ENCODE data around the gene KAT6B.

KAT6B gene

DNA sequence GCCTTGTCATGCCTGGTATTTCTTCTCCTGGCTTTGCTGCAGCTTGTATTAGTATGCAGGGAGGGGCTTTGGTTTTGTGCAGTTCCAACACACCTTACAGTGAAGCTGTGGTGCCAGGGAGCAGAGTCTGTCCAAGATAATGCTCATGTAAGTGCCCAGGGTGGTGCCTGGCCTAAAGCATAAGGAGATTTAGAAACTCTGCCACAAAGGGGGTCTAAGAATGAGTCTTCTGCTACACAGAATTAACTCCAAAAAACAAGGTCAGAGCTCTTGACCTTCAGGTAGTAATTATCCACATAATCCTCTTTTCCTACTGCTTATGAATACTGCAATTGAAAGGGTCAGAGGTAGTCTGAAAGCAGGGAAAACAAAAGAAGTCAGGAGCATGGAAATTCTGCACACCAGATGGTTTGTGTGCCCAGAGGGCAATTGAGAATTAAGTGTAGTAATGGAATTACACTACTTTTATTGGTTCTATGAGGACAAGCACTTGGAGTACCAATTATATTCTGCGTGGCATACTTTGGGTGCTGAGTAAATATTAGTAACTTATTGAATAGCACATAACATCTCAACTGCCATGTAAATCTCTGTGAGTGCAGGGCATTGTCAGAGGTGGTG lies 121.5 kb downstream of the KAT6B start:
- no peak for DNase-seq (ENCODE audit: low read depth in 3 of 3, low spot score in 1 of 3)

DNA sequence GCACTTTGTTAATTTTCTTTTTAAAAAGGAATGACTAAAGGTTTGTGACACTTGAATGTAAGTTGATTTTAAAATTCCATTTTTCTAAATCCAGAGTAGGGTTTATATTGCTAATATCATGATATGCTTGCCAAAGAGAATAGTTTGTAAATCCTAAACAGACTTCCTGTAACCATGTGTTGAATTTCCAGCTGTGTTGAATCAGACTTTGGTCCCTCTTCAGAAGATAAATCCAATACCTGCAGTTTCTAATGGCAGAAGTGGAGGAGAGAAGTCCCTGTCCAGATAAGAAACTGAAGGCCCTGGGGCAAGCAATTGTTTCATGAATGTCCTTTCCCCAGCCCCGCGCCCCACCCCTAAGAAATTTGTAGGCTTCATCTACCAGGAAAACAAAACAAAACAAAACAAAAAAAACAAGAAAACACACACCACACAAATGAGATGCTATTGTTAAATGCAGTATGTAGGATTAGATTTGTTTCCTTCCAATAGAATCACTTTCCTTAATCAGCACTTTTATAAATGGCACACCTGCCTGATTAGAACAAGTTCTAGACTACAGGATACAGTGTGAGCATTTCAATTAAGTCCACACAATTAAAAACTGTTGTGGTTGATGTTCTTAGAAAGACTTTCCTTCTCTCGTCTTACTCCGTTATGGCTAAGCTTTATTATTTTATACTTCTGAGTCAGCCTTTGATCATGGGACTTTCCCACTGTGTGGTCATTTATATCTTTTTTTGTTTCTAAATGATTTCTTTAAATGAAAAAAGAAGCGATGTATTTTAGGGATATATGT lies 122.8 kb downstream of the KAT6B start:
- DNase-seq (ENCODE audit: low read depth in 3 of 3, low spot score in 1 of 3) = no peak

DNA sequence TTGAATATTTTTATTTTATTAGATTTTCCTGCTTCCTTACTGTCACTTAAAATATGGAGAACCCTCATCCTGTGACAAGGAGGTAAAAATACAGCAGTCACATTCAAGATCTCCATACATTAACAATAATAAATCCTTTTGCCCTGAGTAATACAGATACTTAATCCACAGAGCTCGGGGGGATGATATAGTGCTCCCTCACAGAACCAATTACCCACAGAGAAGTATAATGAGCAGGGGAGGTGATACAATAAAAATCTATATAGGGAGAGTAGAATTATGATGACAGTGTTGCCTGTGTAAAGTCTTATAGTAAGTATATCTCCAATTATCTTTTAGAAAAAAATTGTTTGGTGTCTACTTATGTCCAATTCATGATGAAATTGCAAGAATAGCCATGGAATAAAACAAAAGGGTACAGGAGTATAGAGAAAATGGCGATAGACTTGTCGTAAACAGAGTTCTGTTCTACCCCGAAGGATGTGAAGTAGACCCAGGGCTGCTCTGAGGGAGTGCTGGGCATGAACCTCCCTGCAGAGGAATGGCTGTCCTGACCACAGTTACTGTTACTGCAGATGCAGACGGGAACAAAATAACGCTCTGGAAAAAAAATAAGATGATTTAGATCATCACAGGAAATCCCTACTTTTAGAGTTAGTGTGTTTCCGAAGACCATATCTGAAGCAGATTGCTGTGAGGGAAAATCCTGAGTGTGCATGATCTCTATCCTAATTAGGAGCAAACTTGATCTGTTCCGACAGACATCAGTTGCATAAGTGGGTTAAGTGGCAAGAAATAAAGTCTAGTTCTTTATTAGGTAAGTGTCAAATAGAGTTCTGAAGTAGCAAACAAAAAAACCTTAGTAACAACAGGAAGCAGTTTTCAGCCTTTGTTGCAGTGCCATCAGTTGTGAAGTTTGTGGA lies 123.7 kb downstream of the KAT6B start:
- DNase-seq (ENCODE audit: low read depth in 3 of 3, low spot score in 1 of 3) = no peak

DNA sequence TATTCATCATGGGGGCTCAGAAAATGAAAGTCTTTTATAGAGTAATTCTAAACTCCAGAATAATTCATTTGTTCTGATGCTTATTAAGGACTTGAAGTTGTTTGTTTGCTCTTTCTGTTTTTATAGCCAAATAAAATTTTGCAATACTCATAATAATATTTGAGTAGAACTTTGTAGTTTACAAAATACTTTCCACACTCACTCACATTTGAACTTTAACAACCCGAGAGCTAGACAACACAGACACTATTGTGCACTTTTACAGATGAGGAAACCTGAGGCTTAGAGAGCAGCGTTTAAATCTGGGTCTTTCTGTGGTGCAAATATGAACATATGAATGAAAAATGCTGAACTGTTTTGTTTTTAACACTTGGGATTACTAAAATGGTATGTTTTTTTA lies 126.8 kb downstream of the KAT6B start:
- no peak for DNase-seq (ENCODE audit: low read depth in 3 of 3, low spot score in 1 of 3)

DNA sequence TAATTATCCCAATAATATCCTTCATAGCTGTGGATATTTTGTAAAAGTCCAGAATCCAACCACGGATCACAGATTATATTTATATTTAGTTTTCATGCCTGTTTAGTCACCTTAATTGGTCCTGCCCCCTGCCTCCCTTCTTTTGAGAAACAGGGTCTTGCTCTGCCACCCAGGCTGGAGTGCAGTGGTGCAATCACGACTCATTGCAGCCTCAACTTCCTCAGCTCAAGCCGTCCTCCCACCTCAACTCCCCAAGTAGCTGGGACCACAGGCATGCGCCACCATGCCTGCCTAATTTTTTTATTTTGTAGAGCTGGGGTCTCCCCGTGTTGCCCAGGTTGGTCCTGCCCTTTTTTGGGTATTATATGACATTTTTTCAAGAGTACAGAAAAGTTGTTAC lies 129.4 kb downstream of the KAT6B start:
- DNase-seq (ENCODE audit: low read depth in 3 of 3, low spot score in 1 of 3) = no peak

DNA sequence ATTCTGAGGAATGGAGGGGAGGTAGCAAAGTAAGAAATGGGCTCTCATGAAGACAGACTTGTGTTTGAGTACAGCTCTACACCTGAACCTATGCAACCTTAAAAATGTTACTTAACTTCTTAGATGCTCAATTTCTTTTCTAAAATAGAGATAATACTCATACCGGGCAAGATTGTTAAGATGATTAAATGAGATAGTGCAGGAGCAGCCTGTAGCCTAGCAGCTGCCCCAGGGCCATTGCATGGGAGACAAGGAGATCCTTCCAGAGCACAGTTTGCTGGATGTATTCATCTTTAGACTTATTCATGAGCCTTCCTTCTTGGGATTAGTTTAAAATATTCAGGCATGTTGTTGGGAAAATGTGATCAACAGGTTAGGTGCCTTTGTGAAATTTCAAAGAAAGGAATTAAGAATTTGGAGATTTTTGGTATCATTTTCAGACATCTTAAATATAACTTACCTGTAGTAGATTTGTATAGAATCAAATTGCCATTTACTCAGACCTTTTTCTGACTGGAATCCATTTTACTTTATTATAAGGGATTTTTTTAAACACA lies 130.2 kb downstream of the KAT6B start:
- no peak for DNase-seq (ENCODE audit: low read depth in 3 of 3, low spot score in 1 of 3)

GRCh38 chr10:74957285-74957961 lies 131.0 kb downstream of the KAT6B start:
- no peak for DNase-seq (ENCODE audit: low read depth in 3 of 3, low spot score in 1 of 3)

GRCh38 chr10:74958316-74958715 lies 131.9 kb downstream of the KAT6B start:
- DNase-seq (ENCODE audit: low read depth in 3 of 3, low spot score in 1 of 3) = no peak

DNA sequence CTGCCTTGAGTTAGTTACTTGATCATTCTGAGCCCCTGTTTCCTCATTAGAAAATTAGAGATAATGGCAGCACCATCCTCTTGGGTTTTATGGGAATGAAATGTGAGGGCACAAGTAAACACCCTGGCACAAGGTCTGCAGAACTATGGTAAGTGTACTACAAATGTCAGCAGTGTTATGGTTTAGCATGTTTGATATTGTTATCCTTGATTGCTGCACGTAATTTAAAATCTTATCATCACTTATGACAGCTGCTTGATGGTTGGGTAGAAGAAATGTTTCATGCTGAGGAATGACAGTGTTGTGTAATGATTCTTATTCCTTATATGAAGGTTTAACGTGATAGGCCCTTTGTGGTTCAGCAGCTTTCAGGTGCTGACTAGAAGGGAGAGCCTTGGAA lies 134.3 kb downstream of the KAT6B start:
- no peak for DNase-seq (ENCODE audit: low read depth in 3 of 3, low spot score in 1 of 3)

DNA sequence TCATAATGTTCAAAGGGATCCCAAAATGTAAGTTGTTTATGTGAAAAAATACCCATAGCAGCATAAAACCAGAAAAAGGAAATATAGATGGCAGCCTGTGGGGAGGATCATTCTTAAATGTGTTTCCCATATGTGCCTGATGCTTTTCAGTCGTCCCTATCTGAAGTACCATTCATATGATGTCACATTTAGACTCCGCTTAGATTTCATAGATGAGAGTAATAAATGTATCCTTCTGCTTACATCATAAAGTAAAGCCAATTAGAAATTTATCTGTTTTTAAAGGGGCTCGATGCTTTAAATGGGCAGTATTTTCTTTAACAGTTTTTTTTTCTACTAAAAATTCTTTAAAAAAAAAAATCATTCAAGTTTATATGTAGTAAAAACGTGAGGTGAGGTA lies 136.1 kb downstream of the KAT6B start:
- DNase-seq (ENCODE audit: low read depth in 3 of 3, low spot score in 1 of 3) = no peak

DNA sequence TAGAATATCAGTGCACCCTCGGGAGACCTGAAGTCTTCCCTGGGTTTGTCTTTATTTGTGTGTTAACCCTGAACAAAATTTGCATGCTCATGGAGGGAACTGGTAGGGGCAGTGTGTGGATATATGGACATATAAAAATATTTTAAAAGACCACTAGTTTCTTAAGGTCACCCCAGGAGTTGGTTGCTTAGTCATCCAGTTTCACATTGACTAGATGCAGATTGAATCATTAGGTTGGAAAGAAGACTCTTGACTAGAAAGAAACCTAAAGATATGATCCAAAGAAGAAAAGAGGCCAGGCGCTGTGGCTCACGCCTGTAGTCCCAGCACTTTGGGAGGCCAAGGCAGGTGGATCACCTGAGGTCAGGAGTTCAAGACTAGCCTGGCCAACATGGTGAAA lies 137.1 kb downstream of the KAT6B start:
- DNase-seq (ENCODE audit: low read depth in 3 of 3, low spot score in 1 of 3) = no peak

DNA sequence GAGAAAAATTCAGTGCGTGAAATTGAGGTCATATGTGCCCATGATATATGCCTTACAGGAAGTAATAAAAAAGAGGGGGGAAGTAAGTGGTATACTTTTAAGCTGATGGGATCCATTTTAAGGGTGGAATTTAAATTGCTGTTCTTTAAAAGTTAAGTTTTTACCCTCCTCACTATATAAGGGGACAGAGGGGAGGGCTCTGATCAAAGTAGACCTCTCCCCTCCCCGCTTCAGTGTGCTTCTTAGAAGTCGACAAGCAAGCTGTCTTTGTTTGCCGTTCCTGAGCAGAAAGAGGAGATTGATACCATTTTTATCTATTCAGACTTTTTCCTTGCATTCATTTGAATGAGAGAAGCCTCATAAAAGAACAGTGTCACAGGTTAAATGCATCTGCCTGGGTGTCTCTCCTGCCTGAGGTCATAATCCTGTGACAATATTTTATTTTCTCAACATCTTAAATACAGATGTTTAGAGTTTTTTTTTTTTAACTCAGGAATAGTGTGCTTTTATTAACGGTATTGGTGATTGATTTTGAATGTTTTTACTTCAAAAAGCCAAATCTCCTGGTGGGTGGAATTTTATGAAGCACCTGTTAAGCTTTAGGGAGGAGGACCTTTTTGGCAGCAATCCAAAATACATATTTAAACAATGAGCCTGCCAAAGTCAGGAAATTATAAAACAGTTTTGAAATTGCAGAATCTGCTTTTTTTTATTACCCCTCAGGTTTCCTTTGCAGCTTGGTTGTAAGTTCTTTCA lies 141.7 kb downstream of the KAT6B start:
- DNase-seq (ENCODE audit: low read depth in 3 of 3, low spot score in 1 of 3) = no peak

DNA sequence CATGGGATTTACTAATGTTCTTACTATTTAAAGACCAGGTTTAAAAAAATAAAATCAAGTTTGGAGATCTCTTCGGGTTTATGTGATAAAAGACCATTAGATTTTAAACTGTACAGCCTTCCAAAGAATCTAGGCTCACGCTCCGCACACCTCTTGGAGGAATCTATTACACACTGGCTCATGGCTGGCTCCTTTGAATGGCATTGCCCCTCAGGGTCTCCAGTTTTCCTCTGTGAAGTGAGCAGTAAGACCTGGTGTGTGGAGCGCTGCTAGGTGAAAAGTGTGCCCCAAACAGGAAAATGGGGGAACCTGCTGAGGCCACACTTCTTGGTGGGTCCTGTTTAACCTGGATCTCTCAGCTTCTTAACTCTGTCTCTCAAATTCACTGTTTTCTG lies 142.3 kb downstream of the KAT6B start:
- no peak for DNase-seq (ENCODE audit: low read depth in 3 of 3, low spot score in 1 of 3)

DNA sequence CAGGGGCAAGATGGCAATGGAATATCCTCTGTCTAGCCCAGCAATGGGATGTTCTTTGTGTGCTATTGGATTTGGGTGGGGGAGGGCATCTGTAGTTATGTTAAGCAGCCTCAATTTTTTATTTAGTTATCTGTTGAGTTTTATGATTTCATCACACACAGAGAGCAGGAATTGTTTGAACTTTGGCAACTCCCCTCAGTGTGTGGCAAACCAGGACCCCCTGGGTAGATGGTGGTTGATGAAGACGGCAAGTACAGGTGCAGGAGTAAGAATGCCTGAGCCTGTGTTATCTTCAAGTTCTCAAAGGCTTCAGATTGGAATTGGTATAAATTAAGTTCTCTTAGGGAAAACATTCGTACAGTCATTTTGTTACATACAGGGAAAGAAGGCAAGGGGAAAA lies 142.7 kb downstream of the KAT6B start:
- no peak for DNase-seq (ENCODE audit: low read depth in 3 of 3, low spot score in 1 of 3)

DNA sequence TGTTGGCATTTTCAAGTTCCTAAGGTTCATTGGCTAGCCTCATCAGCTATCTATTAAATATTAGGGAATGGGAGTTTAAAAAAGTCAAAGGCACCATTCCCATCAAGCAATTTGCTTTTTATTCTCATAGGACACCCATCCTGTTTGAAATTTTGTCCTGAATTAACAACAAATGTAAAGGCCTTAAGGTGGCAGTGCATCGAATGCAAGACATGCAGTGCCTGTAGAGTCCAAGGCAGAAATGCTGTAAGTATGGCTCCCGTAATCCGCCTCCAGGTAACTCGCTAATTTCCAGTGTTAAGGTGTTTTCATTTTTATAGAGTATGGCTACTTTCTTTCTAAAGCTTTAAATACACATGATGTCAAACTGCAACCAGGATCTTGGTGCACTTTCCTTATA lies 143.1 kb downstream of the KAT6B start:
- no peak for DNase-seq (ENCODE audit: low read depth in 3 of 3, low spot score in 1 of 3)

DNA sequence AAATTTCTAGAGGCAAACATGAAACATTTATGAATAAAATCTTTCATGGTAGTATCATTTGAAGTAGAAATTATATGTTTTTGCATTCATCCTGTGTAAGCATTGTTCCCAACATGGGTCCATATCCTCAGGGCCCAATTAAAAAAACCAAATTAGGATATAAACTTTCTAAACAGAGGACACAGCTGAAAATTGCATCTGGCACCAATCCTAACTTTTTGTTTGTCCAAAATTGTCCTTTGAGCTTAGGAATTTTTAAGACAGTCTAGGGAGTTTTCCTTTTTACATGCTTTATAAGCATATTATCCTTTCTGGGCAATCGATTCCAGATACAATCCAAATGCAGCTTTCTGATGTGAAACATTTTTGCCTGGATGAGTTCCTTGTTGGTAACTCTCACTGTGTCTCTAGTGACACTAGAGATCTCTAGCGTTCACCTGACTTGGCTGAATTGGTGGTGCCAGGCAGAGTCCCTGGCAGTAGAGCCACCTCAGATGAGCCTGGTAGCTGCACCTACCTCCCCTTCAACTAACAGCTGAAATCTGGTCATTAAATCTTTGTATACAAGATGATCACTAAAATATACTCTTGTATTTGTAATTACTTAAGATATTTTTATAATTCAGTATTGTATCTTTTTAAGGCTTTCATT lies 147.5 kb downstream of the KAT6B start:
- no peak for DNase-seq (ENCODE audit: low read depth in 3 of 3, low spot score in 1 of 3)

DNA sequence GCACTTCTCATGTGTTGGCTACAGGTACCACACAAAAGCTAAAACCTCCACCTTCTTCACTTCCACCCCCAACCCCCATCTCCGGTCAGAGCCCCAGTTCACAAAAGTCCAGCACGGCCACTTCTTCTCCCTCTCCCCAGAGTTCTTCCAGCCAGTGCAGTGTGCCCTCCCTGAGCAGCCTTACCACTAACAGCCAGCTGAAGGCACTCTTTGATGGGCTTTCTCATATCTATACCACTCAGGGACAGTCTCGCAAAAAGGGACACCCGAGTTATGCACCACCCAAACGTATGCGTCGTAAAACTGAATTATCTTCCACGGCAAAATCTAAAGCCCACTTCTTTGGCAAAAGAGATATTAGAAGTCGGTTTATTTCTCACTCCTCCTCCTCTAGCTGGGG lies 149.4 kb downstream of the KAT6B start:
- DNase-seq (ENCODE audit: low read depth in 3 of 3, low spot score in 1 of 3) = no peak

DNA sequence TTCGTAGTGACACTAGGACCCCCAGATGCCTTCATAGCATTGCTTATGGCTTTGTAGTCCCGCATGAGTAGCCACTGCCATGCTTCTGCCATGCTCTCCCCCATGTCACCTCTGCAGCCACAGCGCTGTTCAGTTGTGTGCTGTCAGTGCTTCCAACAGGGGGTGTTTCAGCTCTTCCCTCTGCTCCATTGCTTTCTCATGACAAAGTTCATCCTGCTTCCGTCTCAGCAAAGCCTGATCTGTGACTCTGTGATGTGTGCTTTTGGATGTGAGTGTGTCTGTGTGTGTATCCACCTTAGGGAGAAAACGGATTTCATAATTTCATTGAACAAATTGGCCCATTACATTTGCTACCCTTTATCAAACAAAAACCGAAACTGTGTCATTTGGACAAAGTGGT lies 150.2 kb downstream of the KAT6B start:
- DNase-seq (ENCODE audit: low read depth in 3 of 3, low spot score in 1 of 3) = no peak

DNA sequence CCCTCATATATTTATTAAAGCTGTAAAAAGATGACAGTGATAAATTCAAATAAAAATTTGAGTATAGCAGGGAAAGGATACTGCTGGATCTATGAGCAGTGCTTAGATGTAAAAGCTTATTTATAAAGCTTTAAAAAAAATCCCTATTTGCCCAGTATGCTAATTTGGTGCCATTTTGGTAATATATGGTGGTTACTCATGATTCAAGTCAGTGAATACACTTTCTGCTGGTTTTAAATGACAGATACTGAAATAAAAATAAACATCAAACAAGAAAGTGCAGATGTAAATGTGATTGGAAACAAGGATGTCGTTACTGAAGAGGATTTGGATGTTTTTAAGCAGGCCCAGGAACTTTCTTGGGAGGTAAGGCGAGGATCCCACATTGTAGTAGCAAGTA lies 150.7 kb downstream of the KAT6B start:
- no peak for DNase-seq (ENCODE audit: low read depth in 3 of 3, low spot score in 1 of 3)
